ENCODE data around the gene STXBP1. TPM values are rescaled to one million over a fixed set of nuclear protein-coding genes. Genes with fewer than 3 reads are reported as not detected.

STXBP1 gene
- total RNA-seq, 4 donors from 2014 or later = 96.3 to 142 (median 105) TPM

DNA sequence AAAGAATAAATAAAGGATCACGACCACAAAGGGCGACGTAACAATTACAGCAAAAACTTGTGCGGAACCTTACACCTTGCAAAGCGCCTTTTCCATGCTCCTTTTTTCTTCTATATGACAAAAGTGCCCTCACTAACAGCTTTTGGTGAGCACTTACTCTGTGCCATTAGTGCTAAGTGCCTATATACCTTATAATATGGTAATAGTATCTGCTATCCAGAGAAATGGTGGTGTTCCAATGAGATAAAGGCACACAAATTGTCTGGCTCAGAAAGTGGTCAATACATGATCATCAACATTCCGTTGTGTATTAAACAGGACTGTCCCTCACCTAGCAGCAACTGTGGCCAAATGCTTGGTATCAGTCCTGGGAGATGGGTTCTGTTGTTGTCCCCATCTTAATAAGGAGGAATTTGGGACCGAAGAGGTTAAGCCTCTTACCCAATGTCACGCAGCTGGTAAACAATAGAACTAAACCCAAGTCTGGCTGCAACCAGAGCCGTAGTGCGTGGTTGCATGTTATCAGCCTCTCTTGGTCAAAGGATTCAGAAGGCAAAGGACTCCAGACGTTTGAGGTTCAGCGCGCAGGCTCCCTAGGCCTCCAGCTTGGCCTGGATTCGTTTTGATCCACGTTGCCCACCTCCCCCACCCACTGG, 123.6 kb downstream of the STXBP1 start:
- peaks cover 0 to 33% (median 15%) of the 10 kb centered on the region in 4 donors for H3K4me1 ChIP-seq
- no peak for DNase-seq (ENCODE audit: low spot score in 2 of 2)
- peak overlapping the region in 2 of 4 donors; percentile 14 to 99 for H3K27ac ChIP-seq
- peaks cover 0 to 50% (median 0%) of the 10 kb centered on the region in 3 donors for H3K36me3 ChIP-seq
- TF ChIP-seq EP300 (IDR thresholded peaks at IDR 0.05) (no peak), POLR2A (IDR thresholded peaks at IDR 0.05) (no peak)
- TF ChIP-seq, protein P1, sequence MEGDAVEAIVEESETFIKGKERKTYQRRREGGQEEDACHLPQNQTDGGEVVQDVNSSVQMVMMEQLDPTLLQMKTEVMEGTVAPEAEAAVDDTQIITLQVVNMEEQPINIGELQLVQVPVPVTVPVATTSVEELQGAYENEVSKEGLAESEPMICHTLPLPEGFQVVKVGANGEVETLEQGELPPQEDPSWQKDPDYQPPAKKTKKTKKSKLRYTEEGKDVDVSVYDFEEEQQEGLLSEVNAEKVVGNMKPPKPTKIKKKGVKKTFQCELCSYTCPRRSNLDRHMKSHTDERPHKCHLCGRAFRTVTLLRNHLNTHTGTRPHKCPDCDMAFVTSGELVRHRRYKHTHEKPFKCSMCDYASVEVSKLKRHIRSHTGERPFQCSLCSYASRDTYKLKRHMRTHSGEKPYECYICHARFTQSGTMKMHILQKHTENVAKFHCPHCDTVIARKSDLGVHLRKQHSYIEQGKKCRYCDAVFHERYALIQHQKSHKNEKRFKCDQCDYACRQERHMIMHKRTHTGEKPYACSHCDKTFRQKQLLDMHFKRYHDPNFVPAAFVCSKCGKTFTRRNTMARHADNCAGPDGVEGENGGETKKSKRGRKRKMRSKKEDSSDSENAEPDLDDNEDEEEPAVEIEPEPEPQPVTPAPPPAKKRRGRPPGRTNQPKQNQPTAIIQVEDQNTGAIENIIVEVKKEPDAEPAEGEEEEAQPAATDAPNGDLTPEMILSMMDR (IDR thresholded peaks at IDR 0.05) = no peak
- no peaks in the 10 kb centered on the region for H3K27me3 ChIP-seq
- WGBS, 2 donors = 31 to 35% methylated on average over 14 to 15 of the region's 15 CpGs
- H3K9me3 ChIP-seq = no peaks in the 10 kb centered on the region
- H3K4me3 ChIP-seq = no peak overlapping the region

DNA sequence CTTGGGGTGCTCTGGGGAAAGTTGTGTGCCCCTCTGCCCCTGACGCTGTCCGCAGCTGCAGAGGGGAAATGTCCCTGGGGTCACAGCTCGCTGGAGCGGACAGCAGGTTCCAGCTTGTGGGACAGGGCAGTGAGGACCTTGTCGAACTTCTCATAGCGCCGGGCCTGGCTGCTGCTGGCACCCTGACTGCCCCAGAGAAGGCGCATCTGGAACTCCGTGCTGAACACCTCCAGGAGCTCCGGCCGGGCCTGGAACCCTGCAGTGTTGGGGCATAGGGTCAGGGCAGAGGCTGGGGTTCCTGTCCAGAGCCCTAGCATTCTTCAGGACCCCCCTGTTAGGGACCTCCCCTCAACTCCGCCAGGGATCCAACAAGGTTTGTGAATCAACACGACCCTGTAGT, 126.6 kb downstream of the STXBP1 start:
- TF ChIP-seq POLR2A (IDR thresholded peaks at IDR 0.05) = no peak
- TF ChIP-seq, protein P1 (IDR thresholded peaks at IDR 0.05) = no peak
- TF ChIP-seq EP300 (IDR thresholded peaks at IDR 0.05) = no peak
- Histone ChIP-seq H3K27me3 (no peaks in the 10 kb centered on the region), H3K9me3 (no peaks in the 10 kb centered on the region), H3K4me3 (no peak overlapping the region), H3K36me3 (peaks cover 0 to 22% (median 0%) of the 10 kb centered on the region in 3 donors), H3K4me1 (peaks cover 0 to 29% (median 14%) of the 10 kb centered on the region in 4 donors), H3K27ac (no peak overlapping the region)
- WGBS, 2 donors = 86 to 92% methylated on average over 12 to 13 of the region's 13 CpGs
- no peak for DNase-seq (ENCODE audit: low spot score in 2 of 2)

DNA sequence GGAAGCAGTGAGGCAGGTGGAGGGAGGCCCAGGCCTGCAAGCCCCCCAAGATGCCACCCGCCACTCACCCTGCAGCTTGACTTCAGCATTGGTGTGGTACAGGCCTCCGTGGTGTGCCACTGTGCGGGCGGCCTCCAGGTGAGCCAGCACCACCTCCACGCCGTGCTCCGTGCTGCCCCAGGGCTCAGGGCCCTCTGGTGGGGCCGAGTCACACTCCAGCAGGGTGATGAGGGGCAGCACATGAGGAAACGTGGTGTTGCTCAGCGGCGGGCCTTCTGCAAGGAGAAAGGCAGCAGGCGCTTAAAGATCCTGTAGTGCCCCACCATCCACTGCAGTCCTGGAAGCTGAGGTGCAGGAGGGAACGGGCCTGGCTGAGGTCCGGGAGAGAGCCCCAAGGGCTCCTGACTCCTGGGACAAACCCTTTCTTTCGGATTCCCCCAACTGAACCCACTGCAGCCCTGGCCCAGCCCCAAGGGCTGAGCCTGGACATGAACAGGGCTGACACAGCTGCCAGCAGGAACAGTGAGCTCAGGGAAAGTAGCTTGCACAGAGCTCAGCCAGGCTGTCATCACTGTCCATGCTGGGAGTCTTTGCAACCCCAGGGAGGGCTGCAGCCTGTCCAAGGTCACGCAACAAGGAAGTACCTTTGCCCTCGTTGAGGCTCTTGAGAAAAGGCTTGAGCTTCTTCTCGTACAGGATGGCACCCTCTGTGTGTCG, 127.7 kb downstream of the STXBP1 start:
- H3K27me3 ChIP-seq = no peaks in the 10 kb centered on the region
- peak overlapping the region; percentile 3 to 81 (median 52) for H3K27ac ChIP-seq
- H3K36me3 ChIP-seq = peaks cover 0 to 27% (median 0%) of the 10 kb centered on the region in 3 donors
- peaks cover 0 to 20% (median 5%) of the 10 kb centered on the region in 4 donors for H3K4me1 ChIP-seq
- DNase-seq (ENCODE audit: low spot score in 2 of 2) = no peak
- H3K4me3 ChIP-seq = no peak overlapping the region
- H3K9me3 ChIP-seq = no peaks in the 10 kb centered on the region
- no peak for TF ChIP-seq EP300 (IDR thresholded peaks at IDR 0.05)
- TF ChIP-seq, protein P1 (IDR thresholded peaks at IDR 0.05) = no peak
- no peak for TF ChIP-seq POLR2A (IDR thresholded peaks at IDR 0.05)
- WGBS, 2 donors = 76 to 79% methylated on average over 12 to 19 of the region's 19 CpGs

DNA sequence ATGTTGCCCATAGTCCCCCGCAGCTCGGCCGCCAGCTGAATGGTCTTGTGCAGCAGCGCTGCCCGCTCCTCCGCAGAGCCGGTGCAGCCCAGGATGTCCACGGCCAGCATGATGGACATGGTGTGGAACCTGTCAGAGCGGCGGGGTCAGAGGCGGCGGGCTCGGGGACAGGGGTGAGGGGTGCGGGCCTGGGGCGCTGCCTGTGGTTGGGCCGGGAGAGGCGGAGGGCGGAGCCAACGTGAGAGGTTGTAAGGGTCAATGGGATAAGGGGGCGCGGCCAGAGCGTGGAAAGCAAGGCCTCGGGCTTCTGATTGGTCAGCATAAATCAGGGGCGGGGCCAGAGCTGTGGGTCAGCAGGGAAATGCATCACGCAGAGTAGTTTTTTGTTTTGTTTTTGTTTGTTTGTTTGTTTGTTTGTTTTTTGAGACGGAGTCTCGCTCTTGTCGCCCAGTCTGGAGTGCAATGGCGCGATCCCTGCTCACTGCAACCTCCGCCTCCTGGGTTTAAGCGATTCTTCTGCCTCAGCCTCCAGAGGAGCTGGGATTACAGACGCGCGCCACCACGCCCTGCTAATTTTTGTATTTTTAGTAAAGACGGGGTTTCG, 129.9 kb downstream of the STXBP1 start:
- Histone ChIP-seq H3K36me3 (peaks cover 0 to 27% (median 0%) of the 10 kb centered on the region in 3 donors), H3K9me3 (no peaks in the 10 kb centered on the region), H3K27me3 (no peaks in the 10 kb centered on the region), H3K27ac (peak overlapping the region in 2 of 4 donors; percentile 9 to 81), H3K4me3 (peak overlapping the region in 1 of 4 donors; percentile 21), H3K4me1 (peaks cover 0 to 16% (median 4%) of the 10 kb centered on the region in 4 donors)
- TF ChIP-seq EP300 (IDR thresholded peaks at IDR 0.05) = no peak
- TF ChIP-seq, protein P1 (IDR thresholded peaks at IDR 0.05) = no peak
- TF ChIP-seq POLR2A (IDR thresholded peaks at IDR 0.05) = no peak
- no peak for DNase-seq (ENCODE audit: low spot score in 2 of 2)
- WGBS, 2 donors = 74 to 75% methylated on average over 38 of the region's 38 CpGs

Other genes starting within 250 kb of the STXBP1 start
- gene SLC2A8, start 215.1 kb upstream of the STXBP1 start, total RNA-seq = 10 to 100 TPM; 30.4 to 46.2 (median 31.7) TPM
- 10 to 100 TPM; 11.6 to 18.0 (median 13.0) TPM for gene ZNF79, start 187.9 kb upstream of the STXBP1 start, total RNA-seq
- gene RPL12, start 160.9 kb upstream of the STXBP1 start, total RNA-seq = 1,000 to 10,000 TPM; 2,005 to 2,223 (median 2,119) TPM
- gene LRSAM1, start 160.8 kb upstream of the STXBP1 start, total RNA-seq = 10 to 100 TPM; 18.8 to 44.1 (median 28.3) TPM
- gene CFAP157, start 94.7 kb downstream of the STXBP1 start, total RNA-seq = 1 to 10 TPM in 1 of 4 donors, under 1 TPM in 1, not detected in 2; 0.90 to 1.2 TPM
- 10 to 100 TPM in 3 of 4 donors, 1 to 10 TPM in 1; 8.4 to 46.7 (median 23.7) TPM for gene PTRH1, start 103.4 kb downstream of the STXBP1 start, total RNA-seq
- under 1 TPM in 1 of 4 donors, not detected in 3; 0.30 TPM for gene TTC16, start 103.8 kb downstream of the STXBP1 start, total RNA-seq
- 10 to 100 TPM; 13.3 to 15.3 (median 14.4) TPM for gene TOR2A, start 123.0 kb downstream of the STXBP1 start, total RNA-seq
- 10 to 100 TPM in 3 of 4 donors, 1 to 10 TPM in 1; 4.2 to 18.9 (median 13.4) TPM for gene SH2D3C, start 166.4 kb downstream of the STXBP1 start, total RNA-seq
- gene CDK9, start 173.8 kb downstream of the STXBP1 start, total RNA-seq = 100 to 1,000 TPM in 2 of 4 donors, 10 to 100 TPM in 2; 66.6 to 112 (median 87.6) TPM
- 100 to 1,000 TPM; 136 to 309 (median 143) TPM for gene FPGS, start 190.6 kb downstream of the STXBP1 start, total RNA-seq
- gene ENG, start 242.4 kb downstream of the STXBP1 start, total RNA-seq = 100 to 1,000 TPM in 1 of 4 donors, 10 to 100 TPM in 3; 24.9 to 137 (median 85.6) TPM

Measured in tibial nerve (tissue), 4 donors.